GM08714 (cell line): ENCODE measurements around the gene ASCC1.
A peak's percentile ranks its signal among the peaks of the same experiment; 100 is the strongest.

Source experiments
- H3K4me3 ChIP-seq: fragments of 200-500 bp; sonication (Bioruptor generic); 2 replicates; pipeline ENCODE4 v1.5.1; 2014; ENCODE audit warnings: mild to moderate bottlenecking, low read length, inconsistent platforms
- ZNF274 ChIP-seq: IDR thresholded peaks from 2 replicates; pipeline ENCODE4 v1.6.1; 2012; ENCODE audit warnings: mild to moderate bottlenecking, low read depth, low read length

Gene ASCC1, protein sequence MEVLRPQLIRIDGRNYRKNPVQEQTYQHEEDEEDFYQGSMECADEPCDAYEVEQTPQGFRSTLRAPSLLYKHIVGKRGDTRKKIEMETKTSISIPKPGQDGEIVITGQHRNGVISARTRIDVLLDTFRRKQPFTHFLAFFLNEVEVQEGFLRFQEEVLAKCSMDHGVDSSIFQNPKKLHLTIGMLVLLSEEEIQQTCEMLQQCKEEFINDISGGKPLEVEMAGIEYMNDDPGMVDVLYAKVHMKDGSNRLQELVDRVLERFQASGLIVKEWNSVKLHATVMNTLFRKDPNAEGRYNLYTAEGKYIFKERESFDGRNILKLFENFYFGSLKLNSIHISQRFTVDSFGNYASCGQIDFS

DNA sequence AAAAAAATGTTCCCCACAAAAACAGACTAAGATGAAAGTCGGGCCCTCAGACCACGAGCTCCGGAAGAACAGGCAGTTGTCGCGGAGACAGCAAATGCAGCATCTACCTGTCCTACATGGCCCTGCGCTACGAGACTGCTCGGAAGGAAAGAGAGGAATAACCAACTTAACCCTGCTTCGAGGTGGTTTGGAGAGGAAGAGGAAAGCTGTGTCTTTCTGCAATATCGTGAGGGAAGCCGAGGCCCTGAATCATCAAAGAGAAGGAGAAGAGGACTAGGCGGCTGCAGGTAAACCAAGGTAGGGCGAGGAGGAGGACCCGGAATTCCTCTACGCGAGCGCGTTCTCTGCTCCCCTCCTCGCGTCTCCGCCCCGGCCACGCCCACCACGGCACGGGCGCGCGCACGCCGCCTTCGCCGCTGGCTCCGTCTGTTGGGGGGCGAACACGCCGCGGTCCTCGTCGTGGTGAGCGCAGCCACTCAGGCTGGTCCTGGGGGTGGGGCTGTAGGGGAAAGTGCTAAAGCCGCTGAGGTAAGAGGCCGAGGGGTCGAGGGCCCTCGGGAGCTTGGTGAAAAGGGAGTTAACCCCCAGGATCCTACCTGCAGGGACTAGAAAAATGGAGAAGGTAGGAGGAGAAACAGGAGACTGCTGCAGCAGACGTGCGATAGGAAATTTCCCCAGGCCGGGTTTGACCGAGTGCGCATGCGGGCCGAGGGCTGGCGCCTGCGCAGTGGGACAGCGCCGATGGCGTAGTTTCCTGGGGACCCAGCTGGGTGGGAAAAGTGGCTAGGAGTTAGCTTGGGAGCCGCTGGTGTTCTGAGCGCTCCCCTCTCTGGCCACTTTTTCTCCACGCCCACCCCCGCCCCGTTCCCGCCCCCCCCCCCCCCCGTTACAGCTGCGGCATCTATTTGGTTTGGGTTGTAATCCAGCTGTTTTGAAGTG lies at the start of gene ASCC1, which contains the start of gene ANAPC16:
Gene ASCC1 (minus strand): TSS at position 666 of the 939 bp plus-strand sequence. CDS start 2,978 bp downstream, outside the sequence.
Gene ANAPC16 (plus strand): TSS at position 402 of the 939 bp plus-strand sequence. CDS start 7,903 bp downstream, outside the sequence.
- peak within 1 kb of the TSS; percentile 90 for H3K4me3 ChIP-seq
- no peak for TF ChIP-seq ZNF274

DNA sequence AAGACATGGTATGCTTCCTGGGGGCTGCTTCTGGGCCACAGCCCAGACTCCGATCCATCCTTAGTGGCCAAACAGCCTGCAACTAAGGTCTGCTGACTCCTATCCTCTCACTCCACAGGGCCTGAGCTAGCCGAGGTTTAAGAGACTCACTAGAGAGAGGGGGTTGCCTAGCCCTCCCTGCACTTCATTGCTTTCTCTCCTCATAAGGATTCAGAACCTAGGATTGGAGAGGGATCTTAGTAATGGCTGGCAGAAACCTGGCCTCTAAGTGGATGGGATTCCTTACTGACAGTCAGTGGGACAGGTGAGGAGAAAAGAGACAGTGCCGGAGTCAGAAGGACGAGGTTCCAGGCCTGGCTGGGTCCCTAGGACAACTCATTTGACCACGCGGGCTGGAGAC lies 49.4 kb upstream of the ASCC1 start:
- TF ChIP-seq ZNF274 = no peak
- no peak overlapping the region for H3K4me3 ChIP-seq

DNA sequence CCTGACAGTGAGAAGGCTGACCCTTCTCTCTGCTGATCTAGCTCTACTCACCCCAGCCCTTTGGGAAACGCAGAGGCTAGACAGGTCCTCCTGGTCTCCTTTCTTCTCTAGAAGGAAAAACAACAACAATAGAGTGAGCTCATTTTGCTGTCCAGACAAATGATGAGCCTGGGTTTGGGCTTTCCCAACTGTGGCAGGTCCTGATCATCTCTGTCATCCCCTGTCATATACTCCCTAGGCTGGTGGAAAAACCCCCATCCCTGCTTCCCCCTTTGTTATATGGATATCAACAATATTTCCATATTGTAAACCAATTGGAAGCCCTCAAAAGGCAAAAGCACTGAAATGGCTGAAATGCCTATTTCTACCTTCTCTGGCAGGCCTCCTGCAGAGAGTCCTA lies 48.5 kb upstream of the ASCC1 start:
- TF ChIP-seq ZNF274 = no peak

DNA sequence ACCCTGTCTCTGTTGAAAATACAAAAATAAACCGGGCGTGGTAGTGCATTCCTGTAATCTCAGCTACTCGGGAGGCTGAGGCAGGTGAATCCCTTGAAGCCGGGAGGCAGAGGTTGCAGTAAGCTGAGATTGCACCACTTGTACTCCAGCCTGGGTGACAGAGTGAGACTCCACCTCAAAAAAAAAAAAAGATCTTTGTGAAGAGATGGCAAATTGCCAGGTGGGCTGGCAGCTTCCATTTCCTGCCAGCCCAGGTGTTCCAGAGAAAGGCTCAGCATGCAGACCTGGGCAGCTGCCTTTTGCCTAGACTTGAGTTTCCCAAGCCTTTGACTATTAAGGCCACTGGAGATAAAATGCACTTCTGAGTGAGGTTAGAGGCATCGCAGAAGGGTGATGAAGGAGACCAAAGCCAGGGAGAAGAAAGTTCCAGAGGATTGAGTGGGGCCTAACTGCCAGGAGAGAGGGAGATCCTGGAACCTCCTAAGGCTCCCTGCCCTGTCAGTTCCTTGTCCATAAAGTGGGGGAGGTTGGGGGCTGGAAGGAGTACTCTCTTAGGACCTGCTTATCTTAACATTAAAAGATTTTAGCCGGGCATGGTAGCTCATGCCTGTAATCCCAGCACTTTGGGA lies 47.7 kb upstream of the ASCC1 start:
- TF ChIP-seq ZNF274 = no peak
- H3K4me3 ChIP-seq = no peak overlapping the region

More for the DNA sequence above, 48.5 kb upstream of the ASCC1 start:
- no peak overlapping the region for H3K4me3 ChIP-seq

DNA sequence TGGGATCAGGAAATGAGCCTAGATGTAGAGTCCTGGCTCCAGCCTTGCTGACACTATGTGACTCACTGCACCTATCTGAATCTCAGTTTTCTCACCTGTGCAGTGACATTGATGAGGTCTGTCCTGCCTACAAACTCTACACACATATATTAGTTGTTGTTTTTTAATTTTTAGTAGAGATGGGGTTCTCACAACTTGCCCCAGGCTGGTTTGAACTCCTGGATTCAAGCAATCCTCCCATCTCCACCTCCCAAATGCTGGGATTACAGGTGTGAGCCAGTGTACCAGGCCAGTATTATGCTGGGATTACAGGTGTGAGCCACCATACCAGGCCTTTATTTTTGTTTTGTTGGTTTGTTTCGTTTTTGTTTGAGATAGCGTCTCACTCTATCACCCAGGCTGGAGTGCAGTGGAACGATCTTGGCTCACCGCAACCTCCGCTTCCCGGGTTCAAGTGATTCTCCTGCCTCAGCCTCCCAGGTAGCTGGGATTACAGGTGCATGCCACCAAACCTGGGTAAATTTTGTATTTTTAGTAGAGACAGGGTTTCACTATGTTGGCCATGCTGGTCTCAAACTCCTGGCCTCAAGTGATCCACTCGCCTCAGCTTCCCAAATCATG lies 45.8 kb upstream of the ASCC1 start:
- peak overlapping the region; percentile 61; the same call in 1 of the 2 replicates for H3K4me3 ChIP-seq
- TF ChIP-seq ZNF274 = no peak

DNA sequence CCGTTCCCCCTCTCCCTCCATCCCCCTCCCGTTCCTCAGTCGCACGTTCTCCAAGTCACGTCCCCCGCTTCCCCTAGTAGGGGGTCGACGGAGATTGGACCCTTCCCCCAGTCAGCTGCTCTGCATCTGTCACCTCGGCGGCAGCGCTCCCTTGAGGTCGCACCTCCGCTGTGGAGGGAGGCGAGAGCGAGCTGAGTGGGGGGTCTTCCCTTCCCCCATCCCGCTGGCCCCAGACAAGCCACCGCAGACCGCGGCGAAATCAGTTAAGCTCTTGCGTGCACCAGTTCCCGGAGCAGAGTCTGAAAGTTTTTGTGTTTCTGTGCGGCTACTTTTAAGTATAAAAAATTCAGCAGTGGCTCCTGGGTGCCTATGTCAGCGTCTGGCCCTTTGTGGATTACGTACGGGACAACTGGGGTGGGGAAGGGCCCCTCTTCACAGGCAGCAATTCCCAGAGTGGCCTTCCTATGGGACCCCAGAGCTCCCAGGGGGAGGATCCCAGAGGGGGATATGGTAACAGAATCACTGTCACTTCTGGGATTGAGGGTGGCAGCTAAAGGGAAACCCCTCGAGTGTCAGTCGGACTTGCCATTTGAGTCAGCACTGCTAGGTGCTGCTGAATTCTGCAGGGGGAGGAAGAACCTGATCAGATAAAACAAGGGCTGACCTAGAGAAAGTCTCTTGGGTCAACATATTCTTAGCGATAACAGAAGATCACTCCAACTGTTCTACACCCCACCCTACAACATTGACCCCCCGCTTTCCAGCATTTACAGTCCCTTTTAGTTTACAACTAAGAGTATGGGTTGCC lies 45.1 kb upstream of the ASCC1 start:
- no peak for TF ChIP-seq ZNF274
- peak overlapping the region; percentile 61 for H3K4me3 ChIP-seq

DNA sequence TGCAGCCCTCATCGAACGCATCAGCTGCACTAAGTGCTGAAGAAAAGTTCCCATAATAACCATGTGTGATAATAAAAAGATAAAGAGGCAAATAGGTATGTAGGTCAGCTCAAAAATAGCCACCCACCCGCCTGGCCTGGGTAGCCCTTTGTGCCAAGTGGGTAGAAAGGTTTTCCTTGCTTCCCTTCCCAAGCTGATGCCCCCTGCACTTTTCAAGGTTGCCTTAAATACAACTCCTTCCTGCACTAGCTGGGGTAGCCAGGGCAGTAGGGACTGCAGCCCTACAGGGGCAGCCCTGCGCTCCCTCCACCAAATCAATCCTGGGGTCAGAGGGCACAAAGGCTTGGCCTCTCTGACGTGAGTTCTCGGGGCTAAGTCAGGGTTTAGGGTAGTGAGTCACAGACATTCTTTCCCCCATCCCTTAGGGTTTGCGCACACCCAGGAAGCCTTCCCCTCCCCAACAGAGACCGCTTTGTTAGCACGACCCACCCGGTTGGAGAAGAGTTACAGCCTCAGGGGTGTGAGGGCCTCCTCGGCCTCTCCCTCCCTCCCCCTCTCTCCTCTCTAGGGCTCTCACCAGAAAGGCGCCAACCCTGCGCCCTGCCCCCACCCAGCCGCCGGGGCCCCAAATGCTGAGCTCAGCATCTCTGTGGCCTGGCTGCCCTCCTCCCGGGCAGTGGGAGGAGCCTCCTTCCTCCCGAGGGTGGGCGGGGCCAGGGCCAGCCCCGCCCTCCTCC lies 44.3 kb upstream of the ASCC1 start:
- no peak for TF ChIP-seq ZNF274
- peak overlapping the region; percentile 61; the same call in 1 of the 2 replicates for H3K4me3 ChIP-seq

DNA sequence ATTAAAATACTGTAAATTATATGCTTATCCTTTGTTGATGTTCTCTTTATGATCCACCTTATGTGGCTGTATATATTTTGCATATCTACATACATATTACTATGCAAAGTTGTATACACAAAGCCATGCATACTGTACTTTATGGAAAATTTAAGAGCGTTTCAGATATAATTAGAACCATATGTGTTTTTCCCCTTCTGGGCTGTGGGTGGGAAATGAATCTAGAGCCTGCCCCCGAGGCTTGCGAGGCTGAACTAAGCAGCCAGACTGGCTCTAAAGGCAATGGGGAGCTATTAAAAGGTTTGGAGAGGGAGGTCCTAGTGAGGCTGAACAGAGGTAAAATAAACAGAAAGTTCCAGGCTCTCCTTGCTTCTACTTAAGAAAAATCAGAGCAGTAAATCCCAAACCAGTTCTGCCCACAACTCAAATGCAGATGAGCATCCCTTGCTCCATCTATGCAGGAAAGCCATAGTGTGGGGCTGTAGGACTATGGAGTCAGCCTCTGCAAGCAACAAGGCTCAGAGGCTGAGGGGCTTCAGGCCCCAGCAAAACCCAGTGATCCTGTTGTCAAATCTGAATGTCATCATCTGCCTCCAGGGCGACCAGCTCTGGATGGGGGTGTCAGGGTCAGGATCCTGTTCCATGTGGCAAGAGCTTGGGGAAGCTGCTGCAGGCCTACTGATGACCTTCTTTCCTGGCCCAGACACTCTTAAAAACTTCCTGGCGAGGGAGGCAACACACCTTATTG lies 43.6 kb upstream of the ASCC1 start:
- H3K4me3 ChIP-seq = no peak overlapping the region; the same call in 1 of the 2 replicates
- no peak for TF ChIP-seq ZNF274

DNA sequence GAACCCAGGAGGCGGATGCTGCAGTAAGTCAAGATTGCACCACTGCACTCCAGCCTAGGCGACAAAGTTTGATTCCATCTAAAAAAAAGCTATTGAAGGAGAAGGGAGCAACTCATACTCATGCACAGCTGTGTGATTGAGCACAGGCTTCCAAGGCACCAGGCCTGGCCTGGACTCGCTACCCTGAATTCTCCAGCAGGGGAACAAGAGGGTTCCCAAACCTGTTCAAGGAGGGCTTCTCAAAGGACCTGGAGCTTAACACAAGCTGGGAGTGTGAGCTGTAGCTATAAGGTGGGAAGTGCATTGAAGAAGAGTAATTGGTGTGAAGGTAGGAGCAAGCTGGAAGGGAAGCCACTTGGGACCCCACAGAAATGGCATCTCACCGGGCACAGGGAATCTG lies 42.5 kb upstream of the ASCC1 start:
- no peak overlapping the region for H3K4me3 ChIP-seq
- TF ChIP-seq ZNF274 = no peak

DNA sequence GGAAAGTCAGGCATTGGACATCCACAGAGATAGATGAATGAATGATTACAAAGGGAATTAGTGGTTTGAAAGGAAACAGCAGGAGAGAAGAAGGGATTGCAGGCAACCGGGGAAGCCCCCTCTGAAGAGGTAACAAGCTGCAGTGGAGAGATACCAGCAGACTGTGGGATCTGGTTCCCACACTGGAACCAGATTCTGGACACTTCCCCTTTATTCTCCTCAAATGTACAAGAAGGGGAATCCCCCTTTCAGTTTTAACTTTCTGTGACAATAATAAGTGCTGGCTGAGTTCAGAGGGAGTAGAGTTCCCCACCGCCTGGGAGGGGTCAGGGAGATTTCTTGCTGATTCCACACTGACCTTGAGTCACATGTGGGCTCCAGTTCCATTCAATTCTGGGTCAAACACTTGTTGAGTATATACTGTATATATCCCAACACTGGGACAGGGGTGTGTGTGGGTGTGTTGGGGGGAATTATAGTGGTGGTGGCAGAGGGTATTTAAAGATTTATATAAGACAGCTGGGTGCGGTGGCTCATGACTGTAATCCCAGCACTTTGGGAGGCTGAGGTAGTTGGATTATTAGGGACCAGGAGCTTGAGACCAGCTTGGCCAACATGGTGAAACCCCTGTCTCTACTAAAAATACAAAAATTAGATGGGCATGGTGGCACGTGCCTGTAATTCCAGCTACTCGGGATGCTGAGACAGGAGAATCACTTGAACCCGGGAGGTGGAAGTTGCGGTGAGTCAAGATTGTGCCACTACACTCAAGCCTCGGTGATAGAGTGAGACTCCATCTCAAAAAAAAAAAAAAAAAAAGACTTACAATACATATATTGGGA lies 41.2 kb upstream of the ASCC1 start:
- no peak overlapping the region for H3K4me3 ChIP-seq
- TF ChIP-seq ZNF274 = no peak

DNA sequence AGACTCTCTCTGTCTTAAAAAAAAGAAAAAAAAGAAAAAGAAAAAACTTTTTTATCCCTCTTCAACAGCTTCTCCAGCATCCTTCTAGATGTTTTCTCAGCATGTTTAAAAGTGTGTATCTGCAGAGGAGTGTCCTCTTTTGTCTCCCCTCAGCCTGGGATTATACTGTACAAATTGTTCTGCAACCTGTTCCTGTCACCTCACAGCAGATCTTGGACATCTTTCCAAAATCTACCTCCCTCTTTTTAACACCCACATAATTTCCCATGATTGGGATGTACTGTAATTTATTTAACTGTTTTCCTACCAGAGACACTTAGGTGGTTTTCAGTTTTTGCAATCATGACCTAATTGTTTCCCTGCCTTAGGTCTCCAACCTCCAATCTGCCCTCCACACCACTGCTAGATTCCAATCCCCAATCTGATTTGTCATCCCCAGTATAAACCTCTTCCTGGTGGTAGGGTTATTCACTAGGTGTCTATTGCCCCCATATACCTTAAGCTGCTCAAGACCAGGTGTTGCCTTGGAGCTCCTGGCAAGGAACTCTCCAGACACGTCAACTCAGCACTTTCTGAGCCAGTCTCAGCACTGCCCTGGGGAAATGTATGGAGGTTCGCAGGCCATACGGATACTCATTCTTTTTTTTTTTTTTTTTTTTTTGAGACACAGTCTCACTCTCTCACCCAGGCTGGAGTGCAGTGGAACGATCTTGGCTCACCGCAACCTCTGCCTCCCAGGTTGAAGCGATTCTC lies 40.1 kb upstream of the ASCC1 start:
- H3K4me3 ChIP-seq = no peak overlapping the region
- TF ChIP-seq ZNF274 = no peak
